Measurements from ENCODE around the gene TTLL7.

Gene TTLL7, protein sequence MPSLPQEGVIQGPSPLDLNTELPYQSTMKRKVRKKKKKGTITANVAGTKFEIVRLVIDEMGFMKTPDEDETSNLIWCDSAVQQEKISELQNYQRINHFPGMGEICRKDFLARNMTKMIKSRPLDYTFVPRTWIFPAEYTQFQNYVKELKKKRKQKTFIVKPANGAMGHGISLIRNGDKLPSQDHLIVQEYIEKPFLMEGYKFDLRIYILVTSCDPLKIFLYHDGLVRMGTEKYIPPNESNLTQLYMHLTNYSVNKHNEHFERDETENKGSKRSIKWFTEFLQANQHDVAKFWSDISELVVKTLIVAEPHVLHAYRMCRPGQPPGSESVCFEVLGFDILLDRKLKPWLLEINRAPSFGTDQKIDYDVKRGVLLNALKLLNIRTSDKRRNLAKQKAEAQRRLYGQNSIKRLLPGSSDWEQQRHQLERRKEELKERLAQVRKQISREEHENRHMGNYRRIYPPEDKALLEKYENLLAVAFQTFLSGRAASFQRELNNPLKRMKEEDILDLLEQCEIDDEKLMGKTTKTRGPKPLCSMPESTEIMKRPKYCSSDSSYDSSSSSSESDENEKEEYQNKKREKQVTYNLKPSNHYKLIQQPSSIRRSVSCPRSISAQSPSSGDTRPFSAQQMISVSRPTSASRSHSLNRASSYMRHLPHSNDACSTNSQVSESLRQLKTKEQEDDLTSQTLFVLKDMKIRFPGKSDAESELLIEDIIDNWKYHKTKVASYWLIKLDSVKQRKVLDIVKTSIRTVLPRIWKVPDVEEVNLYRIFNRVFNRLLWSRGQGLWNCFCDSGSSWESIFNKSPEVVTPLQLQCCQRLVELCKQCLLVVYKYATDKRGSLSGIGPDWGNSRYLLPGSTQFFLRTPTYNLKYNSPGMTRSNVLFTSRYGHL

DNA sequence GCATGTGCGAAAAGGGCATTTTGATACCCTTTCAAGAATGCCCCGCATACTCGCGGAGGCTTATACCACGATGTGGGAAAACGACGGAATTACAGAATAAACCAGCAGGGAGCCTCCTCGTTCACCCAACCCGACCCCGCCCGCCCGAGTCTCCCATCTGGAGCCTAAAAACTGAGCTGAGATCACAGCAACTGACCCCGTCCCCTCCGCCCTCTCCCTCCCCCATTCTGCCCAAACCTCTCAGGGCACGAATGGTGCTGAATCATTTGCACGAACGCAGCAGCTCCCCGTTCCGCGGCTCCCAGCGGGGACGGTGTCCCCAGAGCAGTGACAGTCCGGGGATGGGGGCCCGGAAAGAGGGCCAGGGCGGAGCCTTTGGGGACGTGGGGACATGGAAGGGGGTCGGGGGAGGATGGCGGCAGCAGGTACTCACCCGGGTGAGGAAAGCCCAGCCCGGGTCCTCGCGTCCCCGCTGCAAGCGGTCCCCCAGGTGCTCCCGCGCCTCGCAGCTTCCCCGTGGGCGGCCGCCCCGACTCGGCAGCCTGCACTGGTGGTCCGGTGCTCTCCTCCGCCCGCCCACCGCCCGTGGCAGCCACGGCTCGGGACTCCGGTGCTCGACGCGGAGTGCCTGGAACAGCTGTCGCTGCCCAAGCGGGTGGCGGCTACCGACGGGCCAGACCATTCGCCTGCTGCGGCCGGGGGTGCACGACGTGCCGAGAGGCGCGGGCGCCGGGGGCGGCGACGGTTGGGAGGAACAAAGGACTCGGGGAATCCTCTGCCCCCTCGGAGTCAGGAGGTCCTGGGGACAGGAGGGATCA lies at the start of gene TTLL7:
Gene TTLL7 (minus strand): TSS at position 635 of the 818 bp plus-strand sequence. CDS start 46,921 bp downstream, outside the sequence.
- DNase-seq (ENCODE audit: low spot score): peak; percentile 45

DNA sequence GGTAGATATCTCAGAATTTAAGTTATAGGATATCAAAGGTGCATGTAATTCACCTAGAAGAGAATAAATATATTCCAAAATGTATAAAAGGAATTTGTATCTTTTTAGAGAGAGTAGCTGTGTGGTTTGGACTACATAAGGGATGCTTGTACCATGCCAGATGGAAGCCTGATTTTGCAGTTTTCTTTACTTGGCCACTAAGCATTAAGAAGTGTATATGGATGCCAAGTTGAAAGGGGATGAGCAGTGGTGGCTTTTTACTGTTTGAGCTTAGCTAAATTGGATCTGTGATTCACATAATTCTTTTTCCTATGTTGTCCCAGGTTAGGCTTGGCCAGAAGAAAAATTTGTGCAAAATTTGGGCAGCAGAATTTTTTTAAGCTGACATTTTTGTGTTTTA lies 43.5 kb upstream of the TTLL7 start:
- DNase-seq (ENCODE audit: low spot score): no peak

GRCh38 chr1:84037758-84038611 lies 39.1 kb upstream of the TTLL7 start:
- DNase-seq (ENCODE audit: low spot score): no peak

GRCh38 chr1:84031802-84032327 lies 32.9 kb upstream of the TTLL7 start:
- no peak for DNase-seq (ENCODE audit: low spot score)

- DNase-seq (ENCODE audit: low spot score): no peak
These were observed 28.4 kb upstream of the TTLL7 start for GRCh38 chr1:84027368-84027767.

GRCh38 chr1:84025966-84026365 lies 27.0 kb upstream of the TTLL7 start:
- no peak for DNase-seq (ENCODE audit: low spot score)

GRCh38 chr1:84021822-84022221 lies 22.9 kb upstream of the TTLL7 start:
- no peak for DNase-seq (ENCODE audit: low spot score)

GRCh38 chr1:84020151-84020550 lies 21.2 kb upstream of the TTLL7 start:
- DNase-seq (ENCODE audit: low spot score): no peak

- no peak for DNase-seq (ENCODE audit: low spot score)
These were observed 20.3 kb upstream of the TTLL7 start for GRCh38 chr1:84019217-84019616.

DNA sequence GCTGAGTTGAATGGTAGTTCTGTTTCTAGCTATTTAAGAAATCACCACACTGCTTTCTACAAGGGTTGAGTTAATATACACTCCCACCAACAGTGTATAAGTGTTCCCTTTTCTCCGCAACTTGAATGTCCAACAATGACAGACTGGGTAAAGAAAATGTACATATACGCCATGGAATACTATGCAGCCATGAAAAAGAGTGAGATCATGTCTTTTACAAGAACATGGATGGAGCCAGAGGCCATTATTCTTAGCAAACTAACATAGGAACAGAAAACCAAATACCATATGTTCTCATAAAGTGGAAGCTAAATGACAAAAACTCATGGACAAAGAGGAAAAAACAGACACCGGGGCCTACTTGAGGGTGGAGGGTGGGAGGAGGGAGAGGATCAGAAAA lies 14.8 kb upstream of the TTLL7 start:
- DNase-seq (ENCODE audit: low spot score): no peak

DNA sequence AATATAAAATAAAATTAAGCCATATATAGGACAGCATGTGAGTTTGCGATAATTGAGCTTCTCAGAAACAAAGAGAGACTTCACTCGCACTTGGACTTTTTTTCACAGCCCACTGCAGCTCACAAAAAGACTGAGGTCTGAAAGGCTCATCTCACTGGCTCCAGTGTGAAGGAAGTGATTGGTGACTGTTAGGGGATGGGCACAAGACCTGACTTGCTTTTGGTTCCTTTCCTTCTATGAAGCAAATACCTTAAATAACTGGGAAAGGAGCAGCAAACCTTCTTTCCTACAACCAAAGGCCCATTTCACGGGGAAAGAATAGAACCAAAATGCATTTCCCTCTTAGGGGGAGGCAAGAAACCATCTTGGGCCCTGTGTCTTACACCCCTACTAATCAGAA lies 13.1 kb upstream of the TTLL7 start:
- no peak for DNase-seq (ENCODE audit: low spot score)

- no peak for DNase-seq (ENCODE audit: low spot score)
These were observed 11.2 kb upstream of the TTLL7 start for GRCh38 chr1:84010136-84010535.

DNA sequence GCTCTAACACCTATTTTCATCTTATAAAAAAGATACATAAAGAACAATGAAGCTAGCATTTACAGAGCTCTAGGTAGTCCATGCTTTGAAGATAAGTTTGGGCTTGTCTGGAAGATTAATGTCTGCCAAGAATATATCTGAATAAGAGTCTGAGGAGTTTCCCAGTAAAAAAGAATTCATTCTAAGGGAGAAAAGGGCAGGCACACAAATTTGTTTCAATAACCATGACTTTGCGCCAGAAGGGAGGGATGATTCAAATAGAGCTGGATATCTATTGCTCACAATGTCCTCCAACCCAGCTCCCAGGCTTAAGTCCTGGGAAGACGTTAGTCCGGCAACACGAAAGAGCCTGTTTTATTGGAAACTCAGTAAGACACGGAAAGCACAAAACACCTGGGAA lies 9.7 kb upstream of the TTLL7 start:
- no peak for DNase-seq (ENCODE audit: low spot score)

- DNase-seq (ENCODE audit: low spot score): no peak
These were observed 7.7 kb upstream of the TTLL7 start for GRCh38 chr1:84006591-84006990.

GRCh38 chr1:84001501-84001900 lies 2.6 kb upstream of the TTLL7 start:
- DNase-seq (ENCODE audit: low spot score): no peak

- no peak for DNase-seq (ENCODE audit: low spot score)
These were observed 2.1 kb upstream of the TTLL7 start for GRCh38 chr1:84000954-84001495.

DNA sequence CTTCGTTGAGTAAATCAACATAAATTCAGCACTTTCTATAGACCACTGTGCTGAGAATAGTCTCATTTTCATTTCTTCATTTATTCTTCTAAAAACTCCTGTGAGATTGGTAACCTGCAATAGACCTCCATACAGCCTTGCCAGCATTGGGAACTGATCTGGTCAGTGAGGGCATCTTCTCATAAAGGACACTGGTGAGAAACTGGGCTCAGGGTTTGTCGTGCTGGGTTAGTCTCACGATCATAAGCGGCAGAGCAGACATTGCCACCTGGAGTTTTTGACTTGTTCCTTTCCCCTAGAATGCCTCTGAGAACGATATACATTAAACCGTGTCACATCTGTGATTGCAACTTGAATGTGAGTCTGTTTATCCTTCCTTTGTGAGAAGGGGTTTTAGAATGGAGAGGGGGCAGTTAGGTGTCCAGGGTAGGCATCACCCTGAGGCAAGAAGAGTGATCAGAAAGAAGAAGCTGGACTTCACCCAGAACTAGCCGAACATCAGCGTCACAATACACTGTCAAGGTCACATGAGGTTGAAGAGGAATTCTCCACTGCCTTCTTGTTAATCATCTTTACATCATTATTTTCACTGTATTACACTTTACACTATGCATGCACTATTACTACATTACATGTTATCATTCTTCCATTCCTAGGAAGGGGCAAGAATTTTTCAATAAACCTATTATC lies 1.4 kb upstream of the TTLL7 start:
- DNase-seq (ENCODE audit: low spot score): no peak

GRCh38 chr1:83999316-83999819 lies 436 bp upstream of the TTLL7 start:
- DNase-seq (ENCODE audit: low spot score): peak; percentile 48

DNA sequence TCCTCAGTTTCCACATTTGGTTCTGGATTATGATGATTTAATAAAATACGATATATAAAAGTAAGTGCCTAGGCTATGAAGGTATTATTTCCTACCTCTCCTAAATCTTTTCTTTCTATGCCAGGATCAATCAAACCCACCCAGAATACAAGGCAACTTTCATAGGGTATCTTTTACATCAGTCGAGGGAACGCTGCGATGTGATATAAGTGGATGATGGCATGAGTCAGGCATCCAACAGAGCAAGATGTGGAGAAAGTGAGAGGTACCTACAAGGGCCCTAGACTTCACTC lies 781 bp downstream of the TTLL7 start:
- no peak for DNase-seq (ENCODE audit: low spot score)

GRCh38 chr1:83997631-83998030 lies 1.3 kb downstream of the TTLL7 start:
- no peak for DNase-seq (ENCODE audit: low spot score)
